A204.1 (cell line): ENCODE data around the gene TMEM178B.

Experiments
- FAIRE-seq: peaks from 2 replicates; lab custom pipeline; 2012; peaks lifted over from hg19 to GRCh38; lab: Jason Lieb, UNC

The TMEM178B gene

GRCh38 chr7:141221007-141221612, 147.2 kb downstream of the TMEM178B start:
- no peak for FAIRE-seq

DNA sequence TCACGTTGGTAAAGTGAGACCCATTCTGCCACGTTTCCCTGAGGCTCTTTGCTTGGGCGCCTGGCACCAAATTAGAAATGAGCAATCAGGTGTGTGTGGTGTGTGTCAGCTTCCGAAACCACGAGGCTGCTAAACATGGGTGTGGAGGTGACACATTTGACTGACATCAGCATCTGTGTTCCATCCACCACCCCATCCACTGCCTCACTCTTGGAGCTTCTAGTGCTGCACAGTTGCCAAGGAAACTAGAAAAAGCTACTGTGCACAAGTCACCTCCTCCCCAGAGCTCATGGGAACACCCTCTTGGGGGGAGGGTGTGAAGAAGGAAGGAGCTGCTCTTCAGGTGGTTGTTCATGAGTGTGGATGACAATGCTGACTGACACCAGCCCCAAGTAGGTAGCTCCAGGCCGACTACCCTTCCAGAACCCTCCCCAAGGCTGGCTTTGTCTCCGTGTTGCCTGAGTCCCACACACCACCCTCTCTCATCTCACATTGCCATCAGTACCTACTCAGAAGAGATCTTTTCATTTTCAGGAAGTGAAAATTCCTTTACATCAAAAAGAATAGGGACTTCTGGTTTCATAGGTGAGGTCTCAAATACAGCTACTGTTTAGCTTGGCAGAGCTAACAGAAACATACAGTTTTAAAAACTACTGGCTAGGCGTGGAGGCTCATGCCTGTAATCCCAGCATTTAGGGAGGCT, 152.2 kb downstream of the TMEM178B start:
- FAIRE-seq: no peak

- no peak for FAIRE-seq
Observed at GRCh38 chr7:141227454-141227853, 153.6 kb downstream of the TMEM178B start.

DNA sequence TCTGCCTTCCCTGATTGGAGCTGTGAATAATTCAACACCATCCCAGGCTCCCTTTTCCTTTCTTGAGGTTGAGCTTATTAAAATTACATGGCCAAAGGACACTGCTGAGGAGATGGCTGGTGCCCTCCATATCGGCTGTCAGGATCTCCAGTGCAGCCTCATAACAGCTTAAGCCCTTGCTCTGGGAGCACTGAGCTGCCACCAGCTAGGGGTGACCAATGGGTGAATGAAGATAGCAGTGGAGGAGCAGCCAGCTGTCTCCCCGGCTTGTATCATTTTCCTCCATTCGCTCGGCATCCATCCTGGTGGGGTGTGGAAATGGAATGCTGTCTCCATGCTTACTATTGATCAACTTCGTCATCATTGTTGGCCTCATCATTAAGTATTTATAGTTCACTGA, 154.6 kb downstream of the TMEM178B start:
- no peak for FAIRE-seq

DNA sequence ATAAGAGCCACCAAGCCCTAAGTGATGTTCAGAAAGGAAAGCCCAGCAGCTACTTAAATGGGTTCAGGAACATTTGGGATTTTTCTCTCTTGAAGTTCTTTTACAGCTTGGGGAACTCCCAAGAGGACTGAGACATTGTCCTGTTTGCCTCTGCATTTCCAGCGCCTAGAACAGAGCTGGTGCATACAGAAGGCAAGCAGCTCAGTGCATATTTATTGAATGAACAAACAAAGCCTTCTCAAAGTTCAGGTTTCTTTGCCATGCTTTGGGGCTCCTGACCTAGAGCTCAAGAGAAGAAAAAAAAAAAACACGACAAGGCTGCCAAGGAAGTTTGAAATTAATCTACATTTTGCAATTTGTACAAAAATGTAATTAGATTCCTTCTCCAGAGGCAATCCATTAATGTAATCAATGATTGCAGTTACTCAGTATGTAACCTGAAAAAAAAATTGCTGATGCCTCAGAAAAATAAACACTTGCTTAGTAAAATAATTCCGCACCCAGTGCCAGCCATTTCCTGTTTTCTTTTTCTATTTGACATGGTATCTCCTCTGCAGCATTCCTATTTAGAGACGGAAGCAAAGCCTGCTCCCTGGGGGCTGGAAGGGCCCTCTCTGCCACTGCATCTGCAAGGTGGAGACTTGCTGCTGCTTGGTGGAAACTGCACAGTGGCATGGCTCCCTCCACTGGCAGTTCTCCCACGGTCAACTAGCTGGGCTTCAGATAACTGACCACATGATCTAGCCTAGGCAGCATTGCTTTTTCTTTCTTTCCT, 157.3 kb downstream of the TMEM178B start:
- FAIRE-seq: no peak

DNA sequence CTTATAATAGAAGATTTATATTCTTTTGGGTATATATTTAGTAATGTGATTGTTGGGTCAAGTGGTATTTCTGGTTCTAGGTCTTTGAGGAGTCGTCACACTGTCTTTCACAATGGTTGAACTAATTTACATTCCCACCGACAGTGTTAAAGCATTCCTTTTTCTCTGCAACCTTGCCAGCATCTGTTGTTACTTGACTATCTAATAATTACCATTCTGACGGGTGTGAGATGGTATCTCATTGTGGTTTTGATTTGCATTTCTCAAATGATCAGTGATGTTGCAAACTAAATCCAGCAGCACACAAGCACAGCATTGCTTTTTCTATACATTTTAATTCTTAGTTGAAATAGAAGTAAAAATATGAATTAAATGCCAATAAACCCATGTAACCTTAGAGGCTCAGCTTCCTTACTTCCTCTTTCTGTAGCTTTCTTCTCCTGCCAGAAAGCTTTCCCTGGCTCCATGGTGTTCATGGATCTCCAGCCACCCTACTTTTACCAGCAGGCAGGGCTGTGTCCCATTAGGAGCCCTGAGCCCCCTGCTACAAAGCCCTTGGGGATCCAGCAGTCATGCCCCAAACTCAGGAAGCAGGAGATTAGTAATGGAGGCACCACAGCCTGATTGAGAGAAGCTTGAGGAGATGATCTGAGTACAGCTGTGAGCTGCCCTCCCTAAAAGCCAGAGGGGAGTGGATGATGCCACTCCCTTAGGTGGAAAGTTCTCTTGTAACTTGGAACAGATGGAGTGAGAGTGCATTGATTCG, 158.6 kb downstream of the TMEM178B start:
- no peak for FAIRE-seq

DNA sequence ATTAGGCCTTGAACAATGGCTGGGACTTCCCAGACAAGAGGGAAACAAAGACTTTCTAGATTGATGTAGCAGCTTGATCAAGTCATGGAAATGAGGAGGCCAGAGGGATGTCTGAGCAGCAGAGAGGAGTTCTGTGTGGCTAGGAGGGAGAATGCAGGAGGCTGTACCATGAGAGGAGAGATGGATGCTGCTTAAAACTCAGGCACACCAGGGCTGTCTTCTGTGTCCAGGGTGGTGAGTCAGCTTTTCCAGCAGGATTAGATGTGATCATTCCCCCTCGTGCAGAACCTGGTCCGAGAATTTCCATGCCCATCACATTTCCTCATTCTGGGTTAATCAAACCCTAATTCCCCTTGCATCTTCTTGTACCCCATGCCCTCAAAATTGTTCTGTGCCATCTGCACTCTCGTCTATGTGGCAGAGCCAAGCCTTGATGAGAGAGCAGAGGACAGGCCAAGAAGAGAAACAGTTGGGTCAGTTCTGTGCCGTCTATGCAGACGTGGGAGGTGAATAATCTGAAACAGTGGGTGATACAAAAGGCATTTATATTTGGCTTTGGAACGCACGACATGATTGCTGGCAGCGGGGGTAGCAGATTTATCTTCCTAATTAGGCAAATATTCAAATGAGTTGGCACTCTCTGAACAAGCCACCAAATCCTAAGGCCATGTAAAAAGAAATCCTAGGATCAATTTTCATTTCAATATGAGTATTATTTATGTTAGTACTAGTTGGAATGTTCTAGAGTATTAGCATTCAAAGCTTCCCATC, 160.7 kb downstream of the TMEM178B start:
- FAIRE-seq: no peak

DNA sequence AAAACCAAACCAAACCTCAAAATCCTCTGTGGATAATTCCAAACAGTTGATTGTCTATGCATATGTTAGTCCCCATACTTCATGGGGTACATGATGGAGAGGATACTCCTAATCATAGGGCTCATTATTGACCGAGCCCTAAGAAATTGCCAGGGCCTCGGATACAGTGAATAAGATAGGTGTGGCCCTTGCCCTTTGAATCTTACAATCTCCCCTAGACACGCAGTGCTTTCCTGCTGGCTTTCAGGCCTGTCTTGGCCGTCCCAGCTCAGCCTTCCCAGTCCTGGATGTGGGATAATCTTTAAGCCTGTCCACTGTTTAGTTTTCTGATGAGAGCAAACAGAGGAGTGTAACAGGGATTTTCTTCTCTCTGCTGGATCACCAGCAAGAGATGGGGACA, 161.8 kb downstream of the TMEM178B start:
- FAIRE-seq: no peak

- FAIRE-seq: no peak
Observed at GRCh38 chr7:141238596-141239243, 164.9 kb downstream of the TMEM178B start.

DNA sequence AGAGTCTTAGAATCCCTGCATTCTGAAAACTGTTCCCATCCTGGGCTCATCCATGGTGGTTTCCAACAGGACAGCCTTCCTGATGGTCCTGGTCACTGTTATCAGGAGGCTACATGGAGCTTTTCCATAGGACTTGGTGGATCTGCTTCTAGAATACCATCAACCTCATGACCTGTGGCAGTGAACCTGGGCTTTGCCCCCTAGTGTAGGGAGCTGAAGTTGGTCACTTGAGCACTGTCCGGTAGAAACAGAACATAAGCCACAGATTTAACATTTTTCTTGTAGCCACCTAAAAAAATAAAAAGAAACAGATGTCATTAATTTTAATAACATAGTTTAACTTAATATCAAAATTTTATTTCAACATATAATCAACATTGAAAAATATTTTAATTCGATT, 165.8 kb downstream of the TMEM178B start:
- peak; percentile 19 for FAIRE-seq

DNA sequence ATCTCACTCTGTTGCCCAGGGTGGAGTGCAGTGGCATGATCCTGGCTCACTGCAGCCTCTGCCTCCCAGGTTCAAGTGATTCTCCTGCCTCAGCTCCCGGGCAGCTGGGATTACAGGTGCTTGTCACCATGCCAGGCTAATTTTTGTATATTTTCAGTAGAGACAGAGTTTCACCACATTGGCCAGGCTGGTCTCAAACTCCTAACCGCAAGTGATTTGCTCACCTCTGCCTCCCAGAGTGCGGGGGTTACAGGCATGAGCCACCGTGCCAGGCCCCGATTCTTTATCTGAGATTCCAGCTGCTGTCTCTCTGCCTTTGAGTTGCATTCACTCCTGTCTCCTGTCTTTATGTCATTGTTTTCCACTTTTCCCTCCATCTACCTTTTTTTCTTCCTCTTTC, 168.7 kb downstream of the TMEM178B start:
- FAIRE-seq: no peak

GRCh38 chr7:141243368-141243767, 169.5 kb downstream of the TMEM178B start:
- no peak for FAIRE-seq

DNA sequence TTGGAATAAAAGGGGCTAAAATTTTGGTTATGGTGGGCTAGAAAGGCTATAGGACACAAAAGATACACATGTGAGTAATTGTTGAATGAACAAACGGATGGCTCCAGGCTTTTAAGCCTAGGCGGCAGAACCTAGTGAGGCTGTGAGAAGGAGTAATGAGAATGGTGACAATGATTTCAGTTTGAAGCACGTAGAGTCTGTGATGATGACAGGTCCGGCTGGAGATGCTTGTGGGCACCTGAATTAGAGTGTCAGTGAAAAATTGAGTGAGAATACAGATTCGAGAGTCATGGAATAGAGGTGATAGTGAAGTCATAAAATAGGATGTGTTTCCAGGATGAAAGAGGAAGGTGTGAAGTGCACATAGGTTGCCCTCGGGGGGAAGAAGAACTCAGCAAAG, 170.6 kb downstream of the TMEM178B start:
- FAIRE-seq: no peak

- no peak for FAIRE-seq
Observed at GRCh38 chr7:141246426-141246825, 172.6 kb downstream of the TMEM178B start.

DNA sequence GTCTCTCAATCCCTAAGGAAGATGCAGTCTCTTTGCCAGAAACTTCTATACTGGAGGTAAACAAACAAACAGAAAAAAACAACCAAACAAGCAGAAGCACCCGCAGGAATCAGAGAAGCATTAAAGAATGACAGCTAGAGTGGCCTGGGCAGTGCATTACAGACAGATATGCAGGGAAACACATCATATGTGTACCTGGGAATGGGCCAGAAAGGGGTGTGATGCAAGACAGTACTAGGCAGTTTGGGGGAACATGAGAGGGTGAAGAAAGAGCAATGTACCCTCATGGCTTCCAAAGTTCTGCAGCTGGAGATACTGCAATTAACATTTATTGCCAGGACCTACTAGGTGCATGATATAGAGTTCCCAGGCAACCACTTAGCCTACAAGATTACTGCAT, 177.3 kb downstream of the TMEM178B start:
- no peak for FAIRE-seq

DNA sequence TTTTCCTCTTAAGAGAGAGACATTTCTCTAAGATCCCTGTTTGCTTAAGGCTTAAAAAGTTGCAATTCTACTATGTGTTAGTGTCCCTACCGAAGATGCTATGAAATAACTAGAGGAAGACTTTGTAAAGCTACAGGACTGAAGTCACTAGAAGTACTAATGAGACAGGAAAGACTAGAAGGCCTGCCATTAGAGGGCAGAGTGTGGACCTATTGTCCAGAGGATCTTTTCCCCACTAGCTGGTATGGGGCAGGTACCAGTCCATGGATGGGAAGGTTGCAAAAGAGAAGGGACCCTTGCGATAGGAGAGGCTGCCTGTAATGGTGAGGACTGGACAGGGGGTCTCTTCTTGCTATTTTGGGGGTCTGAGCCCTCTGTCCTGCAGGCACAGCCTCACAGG, 178.1 kb downstream of the TMEM178B start:
- no peak for FAIRE-seq

- FAIRE-seq: no peak
Observed at GRCh38 chr7:141257597-141257996, 183.7 kb downstream of the TMEM178B start.

DNA sequence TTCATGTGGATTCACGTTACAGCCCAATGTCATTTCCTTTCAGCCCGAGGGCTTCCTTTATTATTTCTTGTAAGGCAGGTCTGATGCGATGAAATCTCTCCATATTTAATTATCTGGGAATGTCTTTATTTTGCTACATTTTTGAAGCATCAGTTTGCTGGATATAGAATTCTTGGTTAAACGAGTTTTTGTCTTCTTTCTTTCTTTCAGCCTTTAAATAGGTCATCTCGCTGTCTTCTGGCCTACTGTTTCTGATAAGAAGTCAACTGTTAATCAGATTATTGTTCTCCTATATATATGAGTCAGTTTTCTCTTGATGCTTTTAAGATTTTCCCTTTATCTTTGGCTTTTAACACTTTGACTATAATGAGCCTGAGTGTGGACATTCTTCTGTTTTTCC, 184.7 kb downstream of the TMEM178B start:
- FAIRE-seq: no peak

DNA sequence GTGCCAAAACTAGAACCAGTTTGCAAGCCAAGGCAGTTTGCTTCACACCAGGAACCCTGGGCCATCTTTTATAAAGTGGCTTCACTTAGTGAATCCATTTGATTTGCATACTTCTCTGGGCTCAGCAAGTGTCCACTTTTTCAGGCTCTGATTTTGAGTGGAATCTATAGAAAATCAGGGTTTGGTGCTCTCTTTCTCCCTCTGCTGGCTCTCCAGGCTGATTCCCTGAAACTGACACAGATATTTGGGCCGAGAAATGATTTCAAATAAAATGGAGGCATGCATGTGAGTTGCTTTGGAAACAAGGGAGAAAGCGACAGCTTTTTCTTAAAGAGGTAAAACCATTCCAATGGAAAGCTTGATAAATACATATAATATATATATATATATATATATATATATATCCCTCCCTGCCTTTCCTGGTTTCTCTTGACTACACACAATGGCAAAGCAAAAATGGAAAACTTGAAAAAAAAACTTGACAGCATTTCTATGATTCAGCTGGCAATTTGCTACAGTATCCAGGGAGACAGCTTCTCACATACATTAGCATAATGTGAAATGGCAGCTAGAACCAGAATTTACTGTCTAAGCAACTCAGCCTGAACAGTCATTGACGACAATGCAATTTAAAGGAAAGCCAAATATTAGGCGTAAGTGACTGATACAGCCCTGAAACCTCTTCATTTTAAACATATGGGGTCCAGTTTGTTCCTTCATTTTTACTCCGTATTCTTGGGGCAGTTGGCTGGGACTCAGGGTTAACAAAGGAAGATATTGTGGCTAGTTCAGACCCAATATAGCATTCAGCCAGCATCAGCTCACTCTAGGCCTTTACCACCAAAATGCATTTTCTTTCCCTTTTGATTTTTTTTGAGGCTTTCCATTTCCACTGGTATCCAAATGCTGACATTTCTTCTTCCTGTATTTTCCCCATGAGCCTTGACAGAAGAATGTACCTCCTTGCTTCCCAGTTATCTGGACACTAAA, 188.5 kb downstream of the TMEM178B start:
- peak; percentile 59 for FAIRE-seq

GRCh38 chr7:141263508-141263907, 189.6 kb downstream of the TMEM178B start:
- no peak for FAIRE-seq
